Activated T-helper 2 cell treated with anti-CD3 and anti-CD28 coated beads, Interferon-gamma antibody, Interleukin-2, Interleukin-4, amounts not matched to agents 10 μg/mL and 5 μg/mL and 100 μg/mL, durations not matched to agents 14 hours and 24 hours and 36 hours (primary cell): Measurements from ENCODE around the gene ADGRV1. TPM values are rescaled to one million over a fixed set of nuclear protein-coding genes. Genes with fewer than 3 reads are reported as not detected.

Experiments
- DNase-seq: peaks from one replicate; pipeline ENCODE4 v3.0.0; 2021; ENCODE audit warnings: low spot score
- H3K27ac Mint-ChIP-seq: one replicate; pipeline ENCODE4 v1.8.0; 2021; ENCODE audit warnings: mixed read lengths
- H3K27me3 Mint-ChIP-seq: one replicate; pipeline ENCODE4 v1.8.0; 2021; ENCODE audit warnings: low read depth, mixed read lengths
- H3K36me3 Mint-ChIP-seq: one replicate; pipeline ENCODE4 v1.8.0; 2021; ENCODE audit warnings: low read depth, mixed read lengths
- H3K4me1 Mint-ChIP-seq: one replicate; pipeline ENCODE4 v1.8.0; 2021; ENCODE audit warnings: low read depth, mixed read lengths
- H3K4me3 Mint-ChIP-seq: one replicate; pipeline ENCODE4 v1.8.0; 2021; ENCODE audit warnings: low read depth, mild to moderate bottlenecking, moderate library complexity, mixed read lengths
- H3K9me3 Mint-ChIP-seq: one replicate; pipeline ENCODE4 v1.8.0; 2021; ENCODE audit warnings: mixed read lengths
- intact Hi-C: fragments of 100-400 bp; cut with micrococcal nuclease; formaldehyde crosslinking; loops from one replicate; pipeline ENCODE4 v1.15.1; 2023
- total RNA-seq: library from RNA; stranded (reverse); gene quantifications from 2 replicates; pipeline ENCODE4 v1.2.3, GENCODE V29; 2022

ADGRV1 gene
- total RNA-seq, 1 donor from 2014 or later = 12.4 TPM

GRCh38 chr5:91122651-91123050, 564.1 kb downstream of the ADGRV1 start:
- H3K36me3 Mint-ChIP-seq = no peaks in the 10 kb centered on the region
- peaks cover 4% of the 10 kb centered on the region for H3K27me3 Mint-ChIP-seq
- intact Hi-C loops = no loop called here
- H3K4me3 Mint-ChIP-seq = no peak overlapping the region
- H3K9me3 Mint-ChIP-seq = no peaks in the 10 kb centered on the region
- peaks cover 1% of the 10 kb centered on the region for H3K4me1 Mint-ChIP-seq
- no peak for DNase-seq
- no peak overlapping the region for H3K27ac Mint-ChIP-seq

GRCh38 chr5:91123291-91123690, 564.7 kb downstream of the ADGRV1 start:
- no peaks in the 10 kb centered on the region for H3K36me3 Mint-ChIP-seq
- no peak overlapping the region for H3K27ac Mint-ChIP-seq
- no peak for DNase-seq
- intact Hi-C loops = no loop called here
- H3K9me3 Mint-ChIP-seq = no peaks in the 10 kb centered on the region
- peaks cover 8% of the 10 kb centered on the region for H3K27me3 Mint-ChIP-seq
- H3K4me1 Mint-ChIP-seq = peaks cover 1% of the 10 kb centered on the region
- H3K4me3 Mint-ChIP-seq = no peak overlapping the region

DNA sequence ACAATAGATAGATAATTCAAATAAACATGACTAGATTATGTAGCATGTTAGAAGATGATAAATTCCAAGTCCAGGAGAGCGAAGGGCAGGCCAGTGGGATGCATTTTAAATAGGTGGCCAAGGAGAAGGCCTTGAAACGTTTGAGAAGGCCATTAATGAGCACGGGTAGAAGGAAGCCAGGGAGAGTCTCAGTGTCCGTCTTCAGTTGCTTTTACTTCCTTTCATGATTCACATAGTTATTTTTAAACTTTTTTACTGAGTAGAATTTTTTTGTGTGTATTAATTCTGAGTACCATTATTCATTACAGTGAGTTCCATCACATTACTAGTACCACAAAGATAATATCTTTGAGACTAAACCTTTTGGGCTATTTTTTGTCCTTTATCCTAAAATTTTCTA, 565.3 kb downstream of the ADGRV1 start:
- no peak overlapping the region for H3K27ac Mint-ChIP-seq
- intact Hi-C loops = no loop called here
- H3K9me3 Mint-ChIP-seq = no peaks in the 10 kb centered on the region
- peaks cover 1% of the 10 kb centered on the region for H3K4me1 Mint-ChIP-seq
- H3K4me3 Mint-ChIP-seq = no peak overlapping the region
- H3K27me3 Mint-ChIP-seq = peaks cover 8% of the 10 kb centered on the region
- H3K36me3 Mint-ChIP-seq = no peaks in the 10 kb centered on the region
- no peak for DNase-seq

- Mint-ChIP-seq H3K4me1 (peaks cover 4% of the 10 kb centered on the region), H3K9me3 (no peaks in the 10 kb centered on the region), H3K27me3 (peaks cover 12% of the 10 kb centered on the region), H3K36me3 (no peaks in the 10 kb centered on the region), H3K27ac (no peak overlapping the region), H3K4me3 (no peak overlapping the region)
- DNase-seq = no peak
- intact Hi-C loops = no loop called here
Observed at GRCh38 chr5:91125916-91126315, 567.3 kb downstream of the ADGRV1 start.

- H3K27ac Mint-ChIP-seq = no peak overlapping the region
- no peak overlapping the region for H3K4me3 Mint-ChIP-seq
- peaks cover 12% of the 10 kb centered on the region for H3K27me3 Mint-ChIP-seq
- peaks cover 4% of the 10 kb centered on the region for H3K4me1 Mint-ChIP-seq
- no peaks in the 10 kb centered on the region for H3K9me3 Mint-ChIP-seq
- DNase-seq = no peak
- no peaks in the 10 kb centered on the region for H3K36me3 Mint-ChIP-seq
- intact Hi-C loops = no loop called here
Observed at GRCh38 chr5:91126448-91126847, 567.9 kb downstream of the ADGRV1 start.

GRCh38 chr5:91126888-91127287, 568.3 kb downstream of the ADGRV1 start:
- intact Hi-C loops = no loop called here
- peaks cover 4% of the 10 kb centered on the region for H3K4me1 Mint-ChIP-seq
- H3K27me3 Mint-ChIP-seq = peaks cover 12% of the 10 kb centered on the region
- DNase-seq = no peak
- no peaks in the 10 kb centered on the region for H3K9me3 Mint-ChIP-seq
- H3K36me3 Mint-ChIP-seq = no peaks in the 10 kb centered on the region
- no peak overlapping the region for H3K4me3 Mint-ChIP-seq
- no peak overlapping the region for H3K27ac Mint-ChIP-seq

GRCh38 chr5:91127456-91128081, 569.0 kb downstream of the ADGRV1 start:
- Mint-ChIP-seq H3K4me3 (no peak overlapping the region), H3K27me3 (peaks cover 13% of the 10 kb centered on the region), H3K4me1 (peaks cover 4% of the 10 kb centered on the region), H3K27ac (no peak overlapping the region), H3K9me3 (no peaks in the 10 kb centered on the region), H3K36me3 (no peaks in the 10 kb centered on the region)
- no peak for DNase-seq
- intact Hi-C loops = no loop called here

GRCh38 chr5:91128604-91129003, 570.0 kb downstream of the ADGRV1 start:
- no peaks in the 10 kb centered on the region for H3K9me3 Mint-ChIP-seq
- H3K27me3 Mint-ChIP-seq = peaks cover 15% of the 10 kb centered on the region
- no peak overlapping the region for H3K4me3 Mint-ChIP-seq
- no peaks in the 10 kb centered on the region for H3K36me3 Mint-ChIP-seq
- peaks cover 2% of the 10 kb centered on the region for H3K4me1 Mint-ChIP-seq
- intact Hi-C loops = no loop called here
- DNase-seq = no peak
- no peak overlapping the region for H3K27ac Mint-ChIP-seq

GRCh38 chr5:91129748-91130147, 571.2 kb downstream of the ADGRV1 start:
- Mint-ChIP-seq H3K4me1 (peaks cover 2% of the 10 kb centered on the region), H3K27me3 (peaks cover 14% of the 10 kb centered on the region), H3K36me3 (no peaks in the 10 kb centered on the region), H3K4me3 (no peak overlapping the region), H3K9me3 (no peaks in the 10 kb centered on the region), H3K27ac (no peak overlapping the region)
- intact Hi-C loops = no loop called here
- DNase-seq = no peak

GRCh38 chr5:91130759-91131158, 572.2 kb downstream of the ADGRV1 start:
- H3K4me1 Mint-ChIP-seq = peaks cover 5% of the 10 kb centered on the region
- intact Hi-C loops = no loop called here
- no peak for DNase-seq
- no peaks in the 10 kb centered on the region for H3K9me3 Mint-ChIP-seq
- no peak overlapping the region for H3K27ac Mint-ChIP-seq
- H3K27me3 Mint-ChIP-seq = peaks cover 13% of the 10 kb centered on the region
- H3K36me3 Mint-ChIP-seq = no peaks in the 10 kb centered on the region
- H3K4me3 Mint-ChIP-seq = no peak overlapping the region

GRCh38 chr5:91132550-91132949, 574.0 kb downstream of the ADGRV1 start:
- H3K27me3 Mint-ChIP-seq = peaks cover 12% of the 10 kb centered on the region
- DNase-seq = no peak
- H3K27ac Mint-ChIP-seq = no peak overlapping the region
- intact Hi-C loops = no loop called here
- no peaks in the 10 kb centered on the region for H3K36me3 Mint-ChIP-seq
- H3K4me3 Mint-ChIP-seq = no peak overlapping the region
- H3K4me1 Mint-ChIP-seq = peaks cover 12% of the 10 kb centered on the region
- H3K9me3 Mint-ChIP-seq = no peaks in the 10 kb centered on the region

DNA sequence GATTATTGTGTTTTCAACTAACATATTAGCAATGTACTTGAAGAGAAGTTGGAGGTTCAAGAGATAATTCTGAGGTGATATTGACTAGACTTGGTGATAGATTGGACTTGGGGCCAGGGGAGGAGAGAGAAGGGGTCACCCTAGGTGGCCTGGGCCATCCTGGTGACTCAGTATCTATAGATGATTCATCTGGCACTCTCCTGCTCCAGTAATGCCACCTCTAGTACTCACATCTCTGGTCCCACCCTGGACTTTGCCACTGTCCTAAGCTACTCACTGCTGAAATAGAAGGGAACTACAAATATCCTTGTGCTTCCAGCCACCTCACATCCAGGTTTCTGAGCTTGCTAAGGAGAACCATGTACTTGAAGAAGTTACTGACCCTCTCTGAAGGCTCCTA, 574.6 kb downstream of the ADGRV1 start:
- peaks cover 8% of the 10 kb centered on the region for H3K27me3 Mint-ChIP-seq
- peaks cover 12% of the 10 kb centered on the region for H3K4me1 Mint-ChIP-seq
- no peaks in the 10 kb centered on the region for H3K36me3 Mint-ChIP-seq
- DNase-seq = no peak
- H3K9me3 Mint-ChIP-seq = no peaks in the 10 kb centered on the region
- intact Hi-C loops = no loop called here
- H3K4me3 Mint-ChIP-seq = no peak overlapping the region
- no peak overlapping the region for H3K27ac Mint-ChIP-seq

DNA sequence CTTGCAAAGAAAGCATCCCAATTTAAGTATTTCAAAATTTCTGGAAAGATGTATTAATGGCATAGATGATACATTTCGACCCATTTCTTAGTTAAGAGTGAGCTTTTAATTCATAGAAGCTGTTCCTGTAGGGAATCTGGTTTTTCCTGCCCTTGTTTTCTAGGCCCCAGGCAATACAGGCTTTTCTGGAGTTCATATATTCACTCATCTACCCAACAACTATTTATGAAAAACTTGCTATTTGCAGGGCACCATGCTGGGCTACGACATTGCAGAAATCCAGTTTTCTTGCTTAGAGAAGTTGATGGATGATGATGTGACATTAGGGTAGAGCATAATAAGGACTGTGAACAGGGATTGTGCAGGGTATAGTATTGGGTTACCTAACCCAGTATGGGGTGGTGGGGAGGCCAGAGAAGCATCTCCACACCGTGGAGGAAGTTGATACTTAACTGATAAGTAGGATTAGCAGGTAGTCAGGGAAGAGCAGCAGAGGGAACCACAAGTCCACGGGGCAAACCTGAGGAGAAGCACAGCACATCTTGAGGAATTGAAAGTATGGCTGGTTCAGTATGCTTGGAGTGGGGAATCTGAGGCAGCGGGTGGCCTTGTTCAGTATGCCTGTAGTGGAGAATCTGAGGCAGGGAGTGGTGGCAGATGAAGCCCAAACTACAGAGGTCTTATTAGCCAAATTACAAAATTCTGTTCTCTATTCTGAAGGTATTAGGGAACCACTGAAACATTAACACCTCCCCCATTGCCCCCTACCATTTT, 577.1 kb downstream of the ADGRV1 start:
- DNase-seq = no peak
- intact Hi-C loops = no loop called here
- Mint-ChIP-seq H3K36me3 (no peaks in the 10 kb centered on the region), H3K4me1 (peaks cover 18% of the 10 kb centered on the region), H3K27me3 (peaks cover 3% of the 10 kb centered on the region), H3K9me3 (no peaks in the 10 kb centered on the region), H3K4me3 (no peak overlapping the region), H3K27ac (peak overlapping the region; percentile 3)
